IPS-15b (cell line): ENCODE results near the gene MCMBP.
A peak's percentile ranks its signal among the peaks of the same experiment; 100 is the strongest.
"Not testable (repeated sequence)": the region's sequence is repeated elsewhere in the genome, so short reads cannot be mapped to it uniquely, and the experiment has no call there.

Source experiments
- H3K27me3 ChIP-seq: one replicate; pipeline ENCODE4 v1.6.1; 2013; ENCODE audit warnings: low read length; ENCODE audit not compliant: control insufficient read depth, insufficient read depth
- H3K36me3 ChIP-seq: one replicate; pipeline ENCODE4 v1.6.1; 2013; ENCODE audit warnings: low read length; ENCODE audit not compliant: control insufficient read depth, insufficient read depth
- H3K4me1 ChIP-seq: one replicate; pipeline ENCODE4 v1.6.1; 2013; ENCODE audit warnings: mild to moderate bottlenecking, low read length; ENCODE audit not compliant: control insufficient read depth, insufficient read depth
- H3K4me3 ChIP-seq: one replicate; pipeline ENCODE4 v1.5.1; 2013; ENCODE audit warnings: low read depth, low read length
- H3K9ac ChIP-seq: one replicate; pipeline ENCODE4 v1.6.1; 2013; ENCODE audit warnings: low read depth, mild to moderate bottlenecking, low read length
- H3K9me3 ChIP-seq: one replicate; pipeline ENCODE4 v1.6.1; 2013; ENCODE audit warnings: mild to moderate bottlenecking, low read length; ENCODE audit not compliant: control insufficient read depth, insufficient read depth

Gene MCMBP

DNA sequence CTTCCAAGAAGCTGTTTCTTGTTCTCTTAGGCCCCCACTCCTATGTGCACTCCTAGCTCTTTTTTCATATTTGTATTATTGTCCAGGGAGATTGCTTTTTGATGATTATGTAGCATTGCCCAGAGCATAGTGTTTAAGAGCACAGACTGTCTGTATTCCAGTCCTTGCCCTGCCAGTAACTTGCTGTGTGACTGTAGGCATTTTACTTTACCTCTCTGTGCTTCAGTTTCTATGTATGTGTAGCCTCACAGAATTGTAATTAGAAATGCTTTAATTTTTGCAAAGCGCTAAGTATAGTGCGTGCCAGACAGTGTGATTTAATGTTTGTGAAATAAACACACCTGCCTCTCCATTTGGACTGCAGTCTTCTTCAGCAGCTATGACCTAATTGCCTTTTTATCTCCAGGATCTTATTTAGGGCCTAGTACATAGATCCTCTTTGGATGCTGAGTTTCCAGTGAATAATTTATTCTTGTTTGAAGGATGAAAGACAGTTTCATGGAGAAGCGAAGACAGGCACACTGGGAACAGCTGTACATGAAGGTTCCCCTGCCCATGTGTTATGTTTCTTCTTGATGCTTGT lies 21.3 kb upstream of the MCMBP start:
- Histone ChIP-seq H3K4me3 (peak overlapping the region; percentile 36), H3K4me1 (no peaks in the 10 kb centered on the region), H3K36me3 (peaks cover 15% of the 10 kb centered on the region), H3K27me3 (no peaks in the 10 kb centered on the region), H3K9me3 (no peaks in the 10 kb centered on the region), H3K9ac (no peak overlapping the region)

DNA sequence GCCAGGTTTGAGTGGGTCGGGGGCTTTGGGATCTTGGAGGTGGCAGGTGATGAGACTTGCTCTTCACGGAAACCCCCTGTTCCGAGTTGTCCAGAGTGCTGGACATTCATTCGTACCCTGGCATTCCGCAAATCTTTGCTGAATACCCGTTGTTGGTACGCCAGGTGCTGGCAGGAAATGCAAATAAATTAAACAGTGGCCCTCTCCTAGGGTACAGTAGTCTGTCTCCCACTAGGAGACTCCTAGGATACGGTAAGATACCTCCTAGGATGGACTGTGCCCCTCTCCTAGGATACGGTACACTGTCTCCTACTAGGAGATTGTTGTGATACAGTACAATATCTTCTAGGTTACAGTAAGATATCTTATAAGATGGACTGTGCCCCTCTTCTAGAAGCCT lies 20.4 kb upstream of the MCMBP start:
- Histone ChIP-seq H3K27me3 (no peaks in the 10 kb centered on the region), H3K9ac (peak overlapping the region; percentile 94), H3K36me3 (peaks cover 8% of the 10 kb centered on the region), H3K4me1 (no peaks in the 10 kb centered on the region), H3K4me3 (peak overlapping the region; percentile 92), H3K9me3 (no peaks in the 10 kb centered on the region)

- Histone ChIP-seq H3K4me3 (peak within 1 kb of the TSS; percentile 92), H3K9ac (peak within 1 kb of the TSS; percentile 94), H3K9me3 (no peaks in the 10 kb centered on the region), H3K27me3 (no peaks in the 10 kb centered on the region), H3K36me3 (peaks cover 8% of the 10 kb centered on the region), H3K4me1 (no peaks in the 10 kb centered on the region)
Measured at GRCh38 chr10:119892188-119893065, 19.8 kb upstream of the MCMBP start, which contains the start of gene SEC23IP. Gene SEC23IP, plus strand, starts transcription at chr10:119892730. Its CDS starts 53 bp downstream, at chr10:119892783.

GRCh38 chr10:119891849-119892187 lies 19.2 kb upstream of the MCMBP start:
- H3K36me3 ChIP-seq, H3K9ac ChIP-seq, H3K9me3 ChIP-seq, H3K27me3 ChIP-seq, H3K4me1 ChIP-seq: not testable (repeated sequence)
- peak overlapping the region; percentile 92 for H3K4me3 ChIP-seq

DNA sequence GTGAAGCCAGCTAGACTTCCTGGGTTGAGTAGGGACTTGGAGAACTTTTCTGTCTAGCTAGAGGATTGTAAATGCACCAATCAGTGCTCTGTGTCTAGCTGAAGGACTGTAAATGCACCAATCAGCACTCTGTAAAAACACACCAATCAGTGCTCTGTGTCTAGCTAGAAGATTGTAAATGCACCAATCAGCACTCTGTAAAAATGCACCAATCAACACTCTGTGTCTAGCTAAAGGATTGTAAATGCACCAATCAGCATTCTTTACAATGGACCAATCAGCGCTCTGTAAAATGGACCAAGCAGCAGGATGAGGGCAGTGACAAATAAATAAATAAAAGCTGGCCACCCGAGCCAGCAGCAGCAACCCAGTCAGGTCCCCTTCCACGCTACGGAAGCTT lies 17.7 kb upstream of the MCMBP start:
- H3K4me1 ChIP-seq, result not testable (repeated sequence)

GRCh38 chr10:119889201-119889600 lies 16.6 kb upstream of the MCMBP start:
- not testable (repeated sequence) for H3K27me3 ChIP-seq

More for the DNA sequence above, 17.7 kb upstream of the MCMBP start:
- H3K9ac ChIP-seq, H3K4me3 ChIP-seq, H3K36me3 ChIP-seq, H3K9me3 ChIP-seq, H3K27me3 ChIP-seq: not testable (repeated sequence)

DNA sequence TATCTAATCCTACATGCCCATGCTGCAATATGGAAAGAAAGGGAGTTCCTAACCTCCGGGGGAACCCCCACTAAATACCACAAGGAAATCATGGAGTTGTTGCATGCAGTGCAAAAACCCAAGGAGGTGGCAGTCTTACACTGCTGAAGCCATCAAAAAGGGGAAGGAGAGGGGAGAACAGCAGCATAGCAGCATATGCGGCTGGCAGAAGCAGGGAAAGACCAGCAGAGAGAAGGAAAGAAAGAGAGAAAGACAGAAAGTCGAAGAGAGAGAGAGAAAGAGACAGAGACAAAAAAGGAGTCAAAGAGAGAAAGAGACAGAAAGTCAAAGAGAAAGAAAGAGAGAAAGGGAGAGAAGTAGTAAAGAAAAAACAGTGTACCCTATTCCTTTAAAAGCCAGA lies 16.1 kb upstream of the MCMBP start:
- H3K4me1 ChIP-seq, H3K27me3 ChIP-seq, H3K4me3 ChIP-seq, H3K36me3 ChIP-seq, H3K9ac ChIP-seq, H3K9me3 ChIP-seq: not testable (repeated sequence)

More at GRCh38 chr10:119889201-119889600, 16.6 kb upstream of the MCMBP start:
- H3K4me1 ChIP-seq, H3K4me3 ChIP-seq, H3K9ac ChIP-seq, H3K9me3 ChIP-seq, H3K36me3 ChIP-seq: not testable (repeated sequence)

DNA sequence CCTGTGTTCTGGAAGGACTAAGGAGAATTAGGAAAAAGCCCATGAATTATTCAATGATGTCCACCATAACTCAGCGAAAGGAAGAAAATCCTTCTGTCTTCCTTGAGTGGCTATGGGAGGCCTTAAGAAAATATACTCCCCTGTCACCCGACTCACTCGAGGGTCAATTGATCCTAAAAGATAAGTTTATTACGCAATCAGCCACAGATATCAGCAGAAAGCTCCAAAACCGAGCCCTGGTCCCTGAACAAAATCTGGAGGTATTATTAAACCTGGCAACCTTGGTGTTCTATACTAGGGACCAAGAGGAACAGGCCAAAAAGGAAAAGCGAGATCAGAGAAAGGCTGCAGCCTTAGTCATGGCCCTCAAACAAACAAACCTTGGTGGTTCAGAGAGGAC lies 13.4 kb upstream of the MCMBP start:
- H3K36me3 ChIP-seq, H3K9me3 ChIP-seq, H3K4me3 ChIP-seq, H3K27me3 ChIP-seq, H3K9ac ChIP-seq, H3K4me1 ChIP-seq: not testable (repeated sequence)

DNA sequence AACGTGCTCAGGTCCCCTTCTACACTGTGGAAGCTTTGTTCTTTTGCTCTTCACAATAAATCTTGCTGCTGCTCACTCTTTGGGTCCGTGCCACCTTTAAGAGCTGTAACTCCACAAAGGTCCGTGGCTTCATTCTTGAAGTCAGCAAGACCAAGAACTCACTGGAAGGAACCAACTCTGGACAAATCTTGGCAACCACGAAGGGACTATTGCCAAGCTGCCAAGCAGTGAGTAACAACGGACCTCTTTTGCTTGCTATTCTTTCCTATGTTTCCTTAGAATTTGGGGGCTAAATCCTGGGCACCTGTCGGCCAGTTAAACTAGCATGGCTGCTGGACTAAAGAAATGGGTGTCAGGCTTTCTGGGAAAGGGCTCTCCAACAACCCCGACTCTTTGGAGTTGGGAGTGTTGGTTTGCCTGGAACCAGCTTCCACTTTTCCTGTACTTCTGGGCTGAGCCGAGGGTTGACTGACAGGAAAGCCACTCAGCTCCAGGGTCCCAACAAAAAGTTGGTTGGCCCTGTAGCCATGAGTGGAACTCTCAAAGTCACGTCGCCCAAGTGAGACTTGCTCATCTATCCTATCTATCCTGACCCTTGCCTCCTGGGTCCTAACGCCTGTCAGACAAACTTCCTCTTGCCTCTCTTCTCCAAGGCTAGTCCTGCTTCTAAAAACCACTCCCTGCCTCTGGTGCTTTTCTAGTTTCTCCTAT lies 11.4 kb upstream of the MCMBP start:
- not testable (repeated sequence) for H3K9ac ChIP-seq, H3K27me3 ChIP-seq, H3K4me3 ChIP-seq, H3K9me3 ChIP-seq, H3K4me1 ChIP-seq, H3K36me3 ChIP-seq

GRCh38 chr10:119878524-119878923 lies 5.9 kb upstream of the MCMBP start:
- H3K9me3 ChIP-seq, result no peaks in the 10 kb centered on the region
- H3K4me3 ChIP-seq, result no peak overlapping the region
- H3K27me3 ChIP-seq, result no peaks in the 10 kb centered on the region
- H3K4me1 ChIP-seq, result peaks cover 4% of the 10 kb centered on the region
- H3K36me3 ChIP-seq, result no peaks in the 10 kb centered on the region
- no peak overlapping the region for H3K9ac ChIP-seq

- no peaks in the 10 kb centered on the region for H3K9me3 ChIP-seq
- peaks cover 4% of the 10 kb centered on the region for H3K4me1 ChIP-seq
- peak overlapping the region; percentile 73 for H3K4me3 ChIP-seq
- H3K36me3 ChIP-seq, result no peaks in the 10 kb centered on the region
- H3K27me3 ChIP-seq, result no peaks in the 10 kb centered on the region
- peak overlapping the region; percentile 87 for H3K9ac ChIP-seq
Measured at GRCh38 chr10:119872860-119873681, 428 bp upstream of the MCMBP start.
